K562 (cell line): ENCODE results near the gene RGS6.
A peak's percentile ranks its signal among the peaks of the same experiment; 100 is the strongest.

ENCODE experiments used
- CTCF ChIP-seq, 3 experiments: IDR thresholded peaks in 2 of 3; conservative IDR thresholded peaks in 1 of 3; 2 replicates each; pipeline ENCODE4 v1.5.1; 2011 to 2012; ENCODE audit warnings: low read length in 3 of 3, mild to moderate bottlenecking in 3 of 3, control low read depth in 2 of 3, improper control_type of control experiment in 1 of 3, inconsistent platforms in 1 of 3, low read depth in 1 of 3, mixed read lengths in 1 of 3, moderate library complexity in 1 of 3; ENCODE audit not compliant: insufficient read depth in 2 of 3
- E2F4 ChIP-seq: sonication (generic); formaldehyde crosslinking; IDR thresholded peaks from 2 replicates; pipeline ENCODE4 v1.8.0; 2022; ENCODE audit warnings: mild to moderate bottlenecking, low read depth, missing genetic modification reagents
- ELK1 ChIP-seq: sonication (generic); formaldehyde crosslinking; IDR thresholded peaks from 2 replicates; pipeline ENCODE4 v1.8.1; 2022; ENCODE audit warnings: missing genetic modification reagents
- EZH2 ChIP-seq: IDR thresholded peaks from 2 replicates; pipeline ENCODE4 v1.6.1; 2012; ENCODE audit warnings: low read depth, mild to moderate bottlenecking, inconsistent platforms, low read length, borderline replicate concordance
- FOXM1 ChIP-seq, 2 experiments: fragments of 450-650 bp in 1 of 2; sonication (generic) in 1 of 2; formaldehyde crosslinking in 1 of 2; IDR thresholded peaks; 2 replicates each; pipeline versions ENCODE4 v1.6.1 to v1.9.0; 2017 to 2022; ENCODE audit warnings: low read depth in 2 of 2, mild to moderate bottlenecking in 2 of 2, missing genetic modification reagents in 1 of 2, moderate library complexity in 1 of 2
- GTF2F1 ChIP-seq: IDR thresholded peaks from 2 replicates; pipeline ENCODE4 v1.6.1; 2011; ENCODE audit warnings: low read depth, low read length, improper control_type of control experiment
- POLR2A ChIP-seq: fragments of 450-650 bp; conservative IDR thresholded peaks from 2 replicates; pipeline ENCODE4 v1.6.1; 2016
- SP1 ChIP-seq: sonication (generic); formaldehyde crosslinking; IDR thresholded peaks from 2 replicates; pipeline ENCODE4 v1.8.1; 2022; ENCODE audit warnings: mild to moderate bottlenecking, missing genetic modification reagents
- TSHZ1 ChIP-seq: fragments of 250-450 bp; sonication (Bioruptor Pico); IDR thresholded peaks from 2 replicates; pipeline ENCODE4 v1.4.0; 2020; ENCODE audit warnings: mild to moderate bottlenecking, moderate library complexity
- ZBTB12 ChIP-seq: fragments of 250-450 bp; sonication (Bioruptor Pico); IDR thresholded peaks from 2 replicates; pipeline ENCODE4 v1.4.0; 2020
- ZBTB2 ChIP-seq: fragments of 450-650 bp; IDR thresholded peaks from 2 replicates; pipeline ENCODE4 v1.6.1; 2016; ENCODE audit warnings: antibody characterized with exemption
- ZBTB9 ChIP-seq: fragments of 450-650 bp; formaldehyde crosslinking; IDR thresholded peaks from 2 replicates; pipeline ENCODE4 v1.4.0; 2020; ENCODE audit warnings: mild to moderate bottlenecking, moderate library complexity
- ZNF133 ChIP-seq: fragments of 250-450 bp; sonication (Bioruptor Pico); IDR thresholded peaks from 2 replicates; pipeline ENCODE4 v1.4.0; 2020; ENCODE audit warnings: mild to moderate bottlenecking

- TF ChIP-seq POLR2A (no peak), GTF2F1 (no peak), SP1 (CRISPR knock-in tag) (no peak), E2F4 (CRISPR knock-in tag) (no peak), ZBTB12 (CRISPR knock-in tag) (no peak), TSHZ1 (CRISPR knock-in tag) (no peak), CTCF (IDR thresholded peaks at IDR 0.05 in 2 of 3, conservative IDR thresholded peaks at IDR 0.05 in 1 of 3; ENCODE audit: insufficient read depth in 2 of 3, low read depth in 1 of 3, low read length in 3 of 3) (peak in 2 of 3 experiments; percentile 42 to 51; a peak in 3 of 6 replicates), ZNF133 (CRISPR knock-in tag) (no peak), ZBTB9 (CRISPR knock-in tag) (no peak), ELK1 (no peak), FOXM1 (IDR thresholded peaks at IDR 0.05; ENCODE audit: low read depth) (no peak), FOXM1 (CRISPR knock-in tag; IDR thresholded peaks at IDR 0.05; ENCODE audit: low read depth) (no peak), EZH2 (no peak), ZBTB2 (no peak)
Measured at GRCh38 chr14:72024043-72024407, 91.8 kb downstream of the RGS6 start.
